Activated naive CD4-positive, alpha-beta T cell treated with anti-CD3 and anti-CD28 coated beads, Interleukin-2, amount 50 U/mL, for 16 hours (primary cell): Measurements from ENCODE around the gene RIPPLY3.

Experiments
- DNase-seq: peaks from one replicate; pipeline ENCODE4 v3.0.0-alpha.2; 2020

RIPPLY3 gene

GRCh38 chr21:37006486-37007291 lies at the start of gene RIPPLY3:
Gene RIPPLY3 (plus strand): TSS chr21:37006702. CDS start chr21:37006773, 71 bp downstream.
- peak; percentile 24 for DNase-seq

DNA sequence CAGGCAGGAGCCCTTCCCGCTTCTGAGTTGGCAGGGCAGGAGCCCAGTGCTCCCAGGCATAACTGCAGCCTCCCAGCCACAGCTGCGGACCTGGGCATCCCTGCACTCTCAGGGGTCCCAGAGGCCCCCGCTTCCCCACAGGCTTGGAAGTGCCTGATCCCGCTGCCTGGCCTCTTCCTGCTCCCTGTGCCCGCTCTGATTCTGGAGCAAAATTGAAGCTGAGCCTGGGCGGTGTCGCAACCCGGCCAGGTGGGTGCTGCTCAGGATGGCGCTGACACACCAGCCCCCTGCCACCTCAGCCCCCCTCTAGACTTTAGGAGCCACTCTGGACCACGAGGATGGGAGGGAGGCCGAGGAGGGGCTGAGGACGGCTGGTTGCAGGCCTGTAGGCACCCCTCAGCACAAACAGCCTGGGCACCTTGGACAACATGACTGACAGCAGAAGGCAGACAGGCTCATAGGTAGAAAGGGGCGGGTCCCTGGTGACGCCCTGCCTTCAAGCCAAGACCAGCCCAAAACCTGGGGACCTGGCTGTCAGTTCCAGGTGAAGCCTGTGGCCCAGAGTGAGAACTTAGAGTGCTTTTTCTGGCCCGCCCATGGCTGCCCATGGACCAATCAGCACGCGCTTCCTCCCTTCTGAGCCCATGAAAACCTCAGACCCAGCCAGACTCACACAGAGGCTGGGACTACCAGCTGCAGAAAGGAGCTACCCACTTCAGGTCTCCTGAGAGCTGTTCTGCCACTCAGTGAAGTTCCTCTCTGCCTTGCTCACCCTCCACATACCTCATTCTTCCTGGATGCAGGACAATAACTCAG lies 47.3 kb upstream of the RIPPLY3 start:
- DNase-seq = no peak

DNA sequence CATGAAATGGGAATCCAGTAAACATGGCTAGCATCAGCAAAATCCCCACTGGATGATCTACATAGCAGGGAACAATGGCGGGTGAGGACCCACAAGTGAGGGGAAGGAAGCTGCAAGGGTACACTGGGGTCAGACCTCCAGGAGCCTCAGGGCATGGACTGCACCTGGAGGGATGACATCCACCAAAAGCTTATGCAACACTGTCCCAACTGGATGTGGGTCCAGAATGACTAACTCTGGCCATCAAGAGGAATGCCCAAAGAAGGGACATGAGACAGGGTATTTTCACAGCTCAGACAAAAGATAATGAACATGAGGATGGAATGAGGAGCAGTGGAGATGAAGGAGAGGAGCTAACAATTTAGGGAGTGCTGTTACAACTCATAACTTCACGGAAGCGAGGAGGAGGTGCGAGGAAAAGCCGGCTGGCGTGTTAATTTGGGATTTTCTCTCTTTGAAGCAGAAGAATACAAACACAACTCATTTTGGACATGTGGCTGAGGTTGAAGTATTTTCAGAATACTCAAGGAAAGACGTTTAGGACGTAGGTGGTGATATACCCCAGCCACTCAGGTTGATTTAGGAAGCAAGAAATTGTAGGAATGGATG lies 45.7 kb upstream of the RIPPLY3 start:
- DNase-seq = no peak

- no peak for DNase-seq
These were observed 44.3 kb upstream of the RIPPLY3 start for GRCh38 chr21:36962098-36962780.

DNA sequence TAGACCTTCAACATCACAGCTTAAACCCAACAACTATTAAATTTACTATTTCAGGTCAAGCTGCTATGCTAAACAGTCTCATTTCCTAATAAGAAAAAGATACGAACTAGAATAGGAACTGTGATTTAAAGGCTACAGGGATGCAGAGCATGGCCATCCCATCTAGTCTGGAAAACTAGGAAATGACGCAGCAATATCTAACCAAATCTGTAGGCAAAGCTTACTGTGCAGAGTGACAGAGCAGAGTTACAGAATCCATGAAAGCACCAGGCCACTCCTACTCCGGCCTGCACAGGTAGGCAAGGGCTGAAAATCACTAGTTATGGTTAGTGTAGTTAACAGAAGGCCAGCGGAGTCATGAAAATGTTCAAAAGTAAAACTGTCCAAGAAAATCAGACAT lies 42.1 kb upstream of the RIPPLY3 start:
- DNase-seq = no peak

DNA sequence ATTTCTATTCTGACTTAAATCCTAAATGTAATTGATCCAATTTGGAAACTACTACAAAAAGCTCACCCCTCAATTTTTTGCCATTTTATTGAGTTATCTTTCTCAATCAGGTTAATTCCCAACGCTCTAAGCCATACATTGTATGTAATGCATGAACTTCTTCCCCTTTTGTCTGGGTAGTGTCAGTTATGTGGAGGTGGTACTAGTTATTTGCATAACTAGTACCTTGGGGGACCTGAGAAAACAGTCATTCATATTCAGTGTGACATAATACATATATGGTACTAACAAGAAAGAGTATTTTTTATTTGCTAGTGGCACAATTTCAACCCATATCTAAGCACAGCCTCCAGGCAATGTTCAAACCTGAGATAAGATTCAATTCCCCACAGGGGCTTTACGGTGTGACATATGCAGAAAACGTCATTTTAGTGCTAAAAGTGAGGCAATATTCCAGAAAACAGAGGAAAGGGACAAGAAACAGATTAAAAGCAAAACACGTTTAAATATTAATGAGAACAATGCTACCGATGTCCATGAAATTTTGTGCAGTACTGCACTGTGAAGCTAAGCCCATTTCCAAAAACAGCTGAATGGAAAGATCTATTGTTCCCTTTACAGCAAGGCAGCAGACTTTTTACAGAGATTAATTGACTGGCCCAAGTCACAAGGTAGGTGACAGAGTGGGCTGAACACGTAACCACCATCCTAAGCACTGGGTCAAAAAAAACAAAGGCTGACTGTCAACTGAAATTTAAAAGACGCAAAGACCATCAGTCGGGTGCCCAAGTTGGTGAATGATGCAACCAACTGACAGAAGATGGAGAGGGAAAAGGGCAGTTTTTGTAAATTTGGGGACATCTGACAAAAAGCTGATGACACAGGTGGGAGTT lies 41.4 kb upstream of the RIPPLY3 start:
- DNase-seq = no peak

DNA sequence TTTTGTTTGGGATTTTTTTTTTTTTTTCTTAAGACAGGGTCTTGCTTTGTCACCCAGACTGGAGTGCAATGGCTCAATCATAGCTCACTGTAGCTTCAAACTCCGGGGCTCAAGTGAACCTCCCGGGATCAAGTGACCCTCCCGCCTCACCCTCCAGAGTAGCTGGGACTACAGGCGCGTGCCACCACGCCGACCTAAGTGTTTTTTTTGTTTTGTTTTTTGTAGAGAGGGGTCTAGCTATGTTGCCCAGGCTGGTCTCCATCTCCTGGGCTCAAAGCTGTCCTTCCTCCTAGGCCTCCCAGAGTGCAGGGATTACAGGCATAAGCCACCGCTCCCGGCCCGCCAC lies 40.8 kb upstream of the RIPPLY3 start:
- DNase-seq = no peak

DNA sequence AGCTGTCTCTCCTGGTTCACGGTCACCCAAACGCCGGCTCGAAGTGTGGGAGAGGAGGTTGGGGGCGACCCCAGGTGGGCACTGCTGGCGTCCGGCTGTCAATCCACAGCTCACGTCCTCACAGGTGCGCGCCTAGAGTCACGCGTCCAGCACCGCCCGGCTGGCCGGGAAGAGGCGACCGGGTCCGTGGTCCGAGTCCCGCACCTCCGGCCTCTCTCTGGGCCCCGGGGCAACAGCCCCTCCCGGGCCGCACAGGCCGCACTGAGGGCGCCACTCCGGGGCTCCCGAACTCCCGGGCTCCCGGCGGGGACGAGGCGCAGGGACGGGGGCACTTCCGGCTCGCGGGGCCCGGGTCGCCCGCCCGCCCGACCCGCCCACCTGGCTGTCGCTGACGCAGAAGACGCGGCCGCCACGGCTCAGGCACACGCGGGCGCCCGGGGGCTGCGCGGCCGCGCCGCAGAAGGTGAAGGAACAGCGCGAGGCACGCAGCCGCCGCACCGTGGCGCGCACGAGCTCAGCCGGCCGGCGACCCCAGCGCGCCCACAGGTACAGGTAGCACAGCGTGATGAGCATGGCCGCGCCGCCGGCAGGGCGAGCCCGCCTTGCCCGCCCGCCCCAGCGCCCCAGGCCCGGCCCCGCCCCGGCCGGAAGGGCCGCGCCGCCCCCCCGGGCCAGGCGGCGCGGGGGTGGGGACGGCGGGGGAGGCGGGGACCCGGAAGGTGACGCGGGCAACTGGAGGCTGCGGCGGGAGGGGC lies 40.3 kb upstream of the RIPPLY3 start, which contains the start of gene HLCS:
TSS of gene HLCS (minus strand) at position 604 of the 755 bp plus-strand sequence. CDS start at position 573, 31 bp downstream.
- peak; percentile 79 for DNase-seq

DNA sequence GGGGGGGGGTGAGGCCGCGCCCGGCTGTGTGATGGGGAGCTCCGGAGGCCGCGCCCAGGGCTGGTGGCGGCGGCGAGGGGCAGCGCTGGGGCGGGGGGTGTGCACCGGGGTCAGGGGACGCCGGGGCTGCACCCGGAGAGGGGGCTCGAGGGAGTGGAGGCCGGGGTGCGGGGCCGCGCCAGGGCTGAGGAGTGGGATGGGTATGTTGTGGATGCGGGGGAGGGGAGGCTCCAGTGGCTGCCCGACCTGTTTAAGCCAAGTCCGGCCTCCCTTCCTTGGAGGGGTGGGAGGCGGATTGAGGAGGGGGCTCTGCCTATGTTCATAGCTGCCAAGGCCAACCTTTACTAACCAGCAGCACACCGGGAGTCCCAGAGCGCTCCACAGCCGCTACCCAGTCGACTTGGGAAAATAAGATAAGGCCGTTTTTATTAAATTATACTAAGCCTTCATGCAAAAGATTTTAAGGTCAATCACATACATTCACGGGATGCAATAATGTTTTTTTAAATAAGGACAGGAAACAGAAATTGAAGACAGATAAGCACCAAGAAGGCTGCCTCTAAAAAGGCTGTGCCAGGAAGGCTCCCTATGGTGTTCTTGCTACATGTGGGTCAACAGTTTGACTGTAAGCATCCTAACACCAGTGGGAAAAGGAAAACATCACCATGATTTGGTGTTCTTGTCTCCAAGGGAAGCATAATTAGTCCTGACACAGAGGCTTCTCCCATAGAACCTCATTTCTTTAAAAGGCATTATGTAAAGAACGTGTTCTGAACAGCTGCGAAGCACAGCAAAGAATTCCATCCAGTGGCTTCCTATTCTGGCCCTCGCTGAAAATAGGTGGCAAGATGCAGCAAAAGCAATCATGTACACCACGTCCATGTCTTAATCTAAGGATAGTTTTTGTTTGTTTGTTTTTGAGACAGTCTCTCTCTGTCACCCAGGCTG lies 39.4 kb upstream of the RIPPLY3 start:
- no peak for DNase-seq

DNA sequence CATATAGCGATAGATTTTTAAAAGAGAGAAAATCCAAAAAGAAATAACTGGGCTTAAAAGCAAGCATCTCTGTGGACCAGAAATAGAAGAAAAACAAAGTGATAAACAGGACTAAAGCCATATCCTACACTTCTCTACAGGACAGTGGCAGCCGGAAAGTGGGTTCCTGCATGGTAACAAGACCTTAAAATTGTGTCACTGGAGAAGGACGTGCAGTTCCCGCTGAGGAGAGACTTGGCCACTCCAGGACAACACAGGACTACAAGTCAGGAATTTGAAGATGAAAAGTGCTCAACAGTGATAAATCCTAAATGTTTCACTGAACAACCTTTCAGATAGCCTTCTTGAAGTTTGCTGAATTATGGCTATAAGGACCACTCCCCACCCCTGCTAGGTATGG lies 38.1 kb upstream of the RIPPLY3 start:
- no peak for DNase-seq

DNA sequence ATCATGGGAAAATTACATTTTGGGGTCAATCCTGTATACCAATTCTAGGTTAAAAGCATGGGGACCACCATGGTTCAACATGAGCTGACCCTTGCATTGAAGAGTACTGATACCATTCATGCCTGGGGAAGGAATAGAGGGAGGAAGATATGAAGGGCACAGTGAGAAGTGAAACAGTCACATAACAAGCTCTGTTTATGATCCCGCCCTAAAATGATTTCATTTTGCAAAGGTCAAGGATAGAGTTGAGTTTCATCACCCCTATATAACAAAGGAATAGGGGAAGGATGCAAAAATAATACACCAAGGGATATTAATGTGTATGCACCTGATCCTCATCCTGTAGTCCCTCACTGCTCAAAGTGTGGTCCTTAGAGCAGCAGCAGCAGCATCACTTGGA lies 37.5 kb upstream of the RIPPLY3 start:
- DNase-seq = no peak

DNA sequence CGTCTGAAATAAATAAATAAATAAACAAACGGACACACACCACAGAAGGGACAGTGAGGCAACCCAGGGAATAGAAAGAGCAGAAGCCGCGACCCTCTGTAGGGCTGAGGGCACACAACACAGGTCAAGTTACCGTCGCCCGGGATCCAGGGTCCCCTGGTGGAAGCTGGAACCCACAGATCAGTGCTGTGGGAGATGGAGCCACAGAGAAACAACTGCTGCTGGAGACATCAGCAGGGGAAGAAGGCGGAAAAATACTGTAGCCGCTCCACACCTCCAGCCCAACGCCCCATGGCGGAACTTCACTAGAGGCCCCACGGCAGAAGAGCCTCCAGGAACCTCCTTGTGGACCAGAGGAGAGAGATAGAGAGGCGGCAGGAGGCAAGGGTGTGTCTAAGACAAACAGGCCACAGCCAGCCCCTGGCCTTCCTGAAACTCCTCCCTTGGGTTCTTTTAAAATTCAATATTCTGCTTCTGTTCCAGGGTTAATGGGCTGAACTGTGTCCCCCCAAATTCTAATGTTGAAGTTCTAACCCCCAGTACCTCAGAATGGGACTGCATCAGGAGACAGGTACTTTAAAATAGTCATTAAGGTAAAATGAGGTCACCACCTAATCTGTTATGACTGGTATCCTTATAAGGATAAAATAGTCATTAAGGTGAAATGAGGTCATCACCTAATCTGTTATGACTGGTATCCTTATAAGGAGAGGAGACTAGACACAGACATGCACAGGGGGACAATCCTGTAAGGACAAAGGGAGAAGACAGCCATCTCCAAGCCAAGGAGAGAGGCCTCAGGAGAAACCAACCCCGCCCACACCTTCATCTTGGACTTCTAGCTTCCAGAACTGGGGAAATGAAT lies 32.3 kb upstream of the RIPPLY3 start:
- no peak for DNase-seq

DNA sequence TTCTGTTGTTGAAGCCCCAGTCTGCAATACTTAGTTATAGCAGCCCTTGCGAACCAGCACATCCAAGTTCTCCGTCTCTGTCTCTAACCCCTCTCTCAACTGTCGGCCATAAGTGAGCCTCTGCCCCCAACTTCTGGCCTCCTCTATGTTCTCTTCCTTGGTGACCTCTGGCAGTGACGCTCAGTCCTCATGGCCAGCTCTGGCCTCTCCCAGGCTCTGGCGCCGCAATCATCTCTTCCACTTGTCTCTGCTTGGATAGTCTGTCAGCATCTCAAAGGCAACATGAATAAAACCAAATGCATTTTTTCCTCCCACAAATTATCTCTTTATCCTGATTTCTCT lies 31.7 kb upstream of the RIPPLY3 start:
- no peak for DNase-seq

DNA sequence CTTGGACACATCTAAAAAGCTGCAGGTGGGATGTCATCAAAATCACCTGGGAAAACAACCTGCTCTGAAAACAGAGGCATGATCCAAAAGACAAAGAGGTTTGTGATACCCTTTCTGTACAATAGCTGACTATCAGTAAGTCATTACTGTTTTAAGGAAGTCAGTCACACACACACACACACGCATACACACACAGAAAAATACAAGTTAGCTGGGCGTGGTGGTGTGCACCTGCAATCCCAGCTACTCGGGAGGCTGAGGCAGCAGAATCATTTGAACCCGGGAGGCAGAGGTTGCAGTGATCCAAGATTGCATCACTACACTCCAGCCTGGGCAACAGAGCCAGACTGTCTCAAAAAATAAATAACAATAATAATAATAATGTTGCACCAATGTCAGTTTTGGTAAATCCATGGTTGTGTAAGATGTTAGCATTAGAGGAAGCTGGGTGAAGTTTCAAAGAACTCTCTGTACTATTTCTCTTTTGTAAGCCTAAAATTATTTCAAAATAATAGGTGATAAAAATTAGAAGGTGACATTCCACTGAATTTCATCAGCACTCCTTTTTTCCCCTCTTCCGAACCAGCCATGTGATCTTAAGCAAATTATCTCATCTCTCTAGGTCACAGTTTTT lies 30.2 kb upstream of the RIPPLY3 start:
- DNase-seq = no peak

GRCh38 chr21:36976882-36977651 lies 29.4 kb upstream of the RIPPLY3 start:
- no peak for DNase-seq

GRCh38 chr21:36980280-36981048 lies 26.0 kb upstream of the RIPPLY3 start:
- no peak for DNase-seq

- no peak for DNase-seq
These were observed 25.5 kb upstream of the RIPPLY3 start for GRCh38 chr21:36981049-36981391.
